K562 (cell line): ENCODE results near the gene BST1. TPM values are rescaled to one million over a fixed set of nuclear protein-coding genes. Genes with fewer than 3 reads are reported as not detected.

ENCODE experiments used
- ATAC-seq: fragments of 200-7000 bp; cut with Tn5 transposase; 3 replicates; pipeline ENCODE4 v1.9.1; 2020; ENCODE audit warnings: moderate library complexity
- BruUV-seq: library from RNA; stranded (reverse); fragments of 400-500 nt; replicated peaks from 2 replicates; lab custom pipeline; 2021; lab: Mats Ljungman, UMichigan
- CTCF ChIA-PET: fragments of 300-600 bp; formaldehyde crosslinking; extraction: SDS; loops from one replicate; lab custom pipeline; 2021; ENCODE audit warnings: low intra/inter-chr PET ratio; lab: Yijun Ruan, JAX
- POLR2A ChIA-PET: fragments of 300-600, 350-650 bp; sonication (Branson Sonifier 250); formaldehyde crosslinking; extraction: SDS; loops from one replicate; lab custom pipeline; 2021; ENCODE audit warnings: antibody characterized with exemption, inconsistent platforms; lab: Yijun Ruan, JAX
- DNase-seq, 4 experiments: peaks; one replicate each; pipeline versions ENCODE4 v3.0.0 to v3.0.0-alpha.2; 2011 to 2018; ENCODE audit warnings: low spot score in 3 of 4, mixed read lengths in 3 of 4; ENCODE audit errors: extremely low read depth in 1 of 4
- FAIRE-seq: peaks from 2 replicates; lab custom pipeline; 2011; peaks lifted over from hg19 to GRCh38; lab: Jason Lieb, UNC
- H2AFZ ChIP-seq: 2 replicates; pipeline ENCODE4 v1.6.0; 2011; ENCODE audit warnings: low read depth, low read length, control low read depth, inconsistent platforms
- H3K27ac ChIP-seq: fragments of 200-600 bp; 3 replicates; pipeline ENCODE4 v1.8.0; 2011; ENCODE audit warnings: low read depth, mild to moderate bottlenecking, control low read depth, inconsistent platforms, low read length, moderate library complexity, mixed read lengths; ENCODE audit errors: extremely low read depth
- H3K27me3 ChIP-seq, 2 experiments: fragments of 300-600 bp in 1 of 2; 2 replicates in 1 of 2; 3 replicates in 1 of 2; pipeline versions ENCODE4 v1.6.0 to v1.8.0; 2011; ENCODE audit warnings: inconsistent platforms in 2 of 2, low read length in 2 of 2, mild to moderate bottlenecking in 1 of 2, mixed read lengths in 1 of 2, moderate library complexity in 1 of 2; ENCODE audit not compliant: control insufficient read depth in 2 of 2, insufficient read depth in 2 of 2
- H3K36me3 ChIP-seq: fragments of 300-600 bp; 3 replicates; pipeline ENCODE4 v1.8.0; 2011; ENCODE audit warnings: mild to moderate bottlenecking, low read length, inconsistent platforms; ENCODE audit not compliant: control insufficient read depth, insufficient read depth
- H3K4me1 ChIP-seq, 2 experiments: fragments of 200-600 bp in 1 of 2; replicated peaks in 1 of 2; 2 replicates in 1 of 2; 3 replicates in 1 of 2; pipeline versions ENCODE4 v1.5.1 to v1.8.0; 2011; ENCODE audit warnings: inconsistent platforms in 2 of 2, low read length in 2 of 2, mild to moderate bottlenecking in 1 of 2, mixed read lengths in 1 of 2, moderate library complexity in 1 of 2; ENCODE audit not compliant: control insufficient read depth in 2 of 2, insufficient read depth in 2 of 2
- H3K4me2 ChIP-seq: 2 replicates; pipeline ENCODE4 v1.6.1; 2011; ENCODE audit warnings: low read length, control low read depth, inconsistent platforms, mixed read lengths; ENCODE audit not compliant: insufficient read depth
- H3K4me3 ChIP-seq: fragments of 200-600 bp; sonication (generic), shearing (Covaris generic); 2 replicates; pipeline ENCODE4 v1.5.1; 2016; ENCODE audit warnings: control low read depth, inconsistent platforms
- H3K79me2 ChIP-seq: fragments of 200-600 bp; 3 replicates; pipeline ENCODE4 v1.8.0; 2011; ENCODE audit warnings: low read length, inconsistent platforms; ENCODE audit not compliant: control insufficient read depth, insufficient read depth
- H3K9ac ChIP-seq, 2 experiments: 2 replicates each; pipeline versions ENCODE4 v1.6.0 to v1.6.1; 2011; ENCODE audit warnings: low read depth in 2 of 2, low read length in 2 of 2, control low read depth in 1 of 2, inconsistent platforms in 1 of 2, mild to moderate bottlenecking in 1 of 2, mixed read lengths in 1 of 2; ENCODE audit not compliant: insufficient read depth in 1 of 2
- H3K9me1 ChIP-seq: one replicate; pipeline ENCODE4 v1.6.0; 2011; ENCODE audit warnings: inconsistent platforms, mild to moderate bottlenecking, low read length, moderate library complexity; ENCODE audit not compliant: control insufficient read depth, insufficient read depth
- H3K9me3 ChIP-seq: replicated peaks from 2 replicates; pipeline ENCODE4 v1.5.1; 2011; ENCODE audit warnings: low read depth, low read length, inconsistent platforms; ENCODE audit not compliant: control insufficient read depth, insufficient read depth
- H4K20me1 ChIP-seq: replicated peaks from 2 replicates; pipeline ENCODE4 v1.6.1; 2011; ENCODE audit warnings: low read length, inconsistent platforms, mixed read lengths; ENCODE audit not compliant: control insufficient read depth, insufficient read depth
- ELF2 ChIP-seq: fragments of 250-450 bp; sonication (Bioruptor Pico); IDR thresholded peaks from 2 replicates; pipeline ENCODE4 v1.5.0; 2021; ENCODE audit warnings: mild to moderate bottlenecking
- FIP1L1 ChIP-seq: fragments of 200-400 bp; formaldehyde crosslinking; IDR thresholded peaks from 2 replicates; pipeline ENCODE4 v1.6.1; 2018; ENCODE audit warnings: mild to moderate bottlenecking, low read depth, low read length; ENCODE audit not compliant: poor library complexity, severe bottlenecking
- HDAC3 ChIP-seq: fragments of 450-650 bp; IDR thresholded peaks from 2 replicates; pipeline ENCODE4 v1.6.1; 2018; ENCODE audit warnings: borderline replicate concordance, mild to moderate bottlenecking, moderate library complexity; ENCODE audit not compliant: partially characterized antibody
- HMGN3 ChIP-seq: IDR thresholded peaks from 2 replicates; pipeline ENCODE4 v1.6.1; 2011; ENCODE audit warnings: borderline replicate concordance, low read depth, mild to moderate bottlenecking, mixed read lengths, low read length; ENCODE audit not compliant: insufficient read length; ENCODE audit errors: extremely low read depth
- HOMEZ ChIP-seq: fragments of 250-450 bp; sonication (Bioruptor Pico); IDR thresholded peaks from 2 replicates; pipeline ENCODE4 v1.4.0; 2020; ENCODE audit warnings: mild to moderate bottlenecking, moderate library complexity
- MTA3 ChIP-seq: fragments of 450-650 bp; formaldehyde crosslinking; IDR thresholded peaks from 2 replicates; pipeline ENCODE4 v1.6.1; 2017; ENCODE audit warnings: mild to moderate bottlenecking, borderline replicate concordance
- PHB ChIP-seq: fragments of 250-450 bp; sonication (Bioruptor Pico); IDR thresholded peaks from 2 replicates; pipeline ENCODE4 v1.5.0; 2021
- RBFOX2 ChIP-seq: fragments of 200-400 bp; formaldehyde crosslinking; IDR thresholded peaks from 2 replicates; pipeline ENCODE4 v1.6.1; 2017; ENCODE audit warnings: low read depth, mild to moderate bottlenecking, low read length, moderate library complexity
- RFX5 ChIP-seq: IDR thresholded peaks from 2 replicates; pipeline ENCODE4 v1.6.1; 2011; ENCODE audit warnings: low read depth, mild to moderate bottlenecking, improper control_type of control experiment, low read length
- SIN3A ChIP-seq, 2 experiments: fragments of 150-350 bp in 1 of 2; IDR thresholded peaks; 2 replicates each; pipeline ENCODE4 v1.6.1; 2011 to 2016; ENCODE audit warnings: borderline replicate concordance in 2 of 2, low read depth in 2 of 2, low read length in 2 of 2, mild to moderate bottlenecking in 2 of 2, moderate library complexity in 2 of 2; ENCODE audit not compliant: control insufficient read depth in 1 of 2
- SMARCB1 ChIP-seq: IDR thresholded peaks from 2 replicates; pipeline ENCODE4 v1.6.1; 2011; ENCODE audit warnings: improper control_type of control experiment, low read depth; ENCODE audit not compliant: insufficient read length
- SP1 ChIP-seq: sonication (generic); formaldehyde crosslinking; IDR thresholded peaks from 2 replicates; pipeline ENCODE4 v1.8.1; 2022; ENCODE audit warnings: mild to moderate bottlenecking, missing genetic modification reagents
- STAG1 ChIP-seq: sonication (generic); formaldehyde crosslinking; IDR thresholded peaks from 2 replicates; pipeline ENCODE4 v1.5.0; 2020; ENCODE audit warnings: missing genetic modification reagents, borderline replicate concordance
- WHSC1 ChIP-seq: IDR thresholded peaks from one replicate; pipeline ENCODE4 v1.6.1; 2012; ENCODE audit warnings: low read length, control low read depth, inconsistent platforms
- ZNF586 ChIP-seq: fragments of 450-650 bp; formaldehyde crosslinking; conservative IDR thresholded peaks from 2 replicates; pipeline ENCODE4 v1.4.0; 2020; ENCODE audit warnings: mild to moderate bottlenecking, moderate library complexity
- ZNF717 ChIP-seq: fragments of 250-450 bp; sonication (Bioruptor Pico); IDR thresholded peaks from 2 replicates; pipeline ENCODE4 v1.5.0; 2021
- ZNF766 ChIP-seq: fragments of 200-800 bp; sonication (Bioruptor generic); conservative IDR thresholded peaks from 2 replicates; pipeline ENCODE4 v1.6.1; 2016; ENCODE audit warnings: missing genetic modification characterization, missing compliant biosample characterization
- WGBS: fragments of 100-300 bp; shearing (Covaris generic); methylation state at CpG from one replicate; pipeline ENCODE4 v1.1.6; 2016; ENCODE audit warnings: low coverage, mixed read lengths; ENCODE audit not compliant: insufficient coverage; ENCODE audit errors: missing lambda C conversion rate; 5-methylcytosine and 5-hydroxymethylcytosine counted together
- in situ Hi-C: fragments of 300-500 bp; cut with MboI; formaldehyde crosslinking; loops from 4 replicates; pipeline ENCODE4 v1.15.0; 2018; ENCODE audit warnings: inconsistent platforms, mixed read lengths
- intact Hi-C: fragments of 100-400 bp; cut with micrococcal nuclease; formaldehyde crosslinking; loops from 2 replicates; pipeline ENCODE4 v1.14.2; 2022
- polyA plus RNA-seq, 8 experiments: library from polyadenylated mRNA; depleted of rRNA in 4 of 8; stranded (reverse) in 5 of 8; unstranded in 3 of 8; fragments of >200 nt; fragmentation: Nextera tagmentation in 2 of 8; fragmentation: Illumina TruSeq in 1 of 8; extraction: Ambion mirVana in 2 of 8; extraction: Trizol in 1 of 8; gene quantifications; 2 replicates each; pipeline versions ENCODE4 v1.2.1 to v1.2.3, GENCODE V29; 2011 to 2014; ENCODE audit warnings: inconsistent platforms in 1 of 8, missing spikeins in 1 of 8
- total RNA-seq, 7 experiments: library from RNA; depleted of rRNA in 6 of 7; stranded (reverse); fragments of >200 nt in 6 of 7; fragmentation: Illumina TruSeq in 2 of 7; extraction: Trizol in 2 of 7; gene quantifications; 2 replicates each; pipeline versions ENCODE4 v1.2.1 to v1.2.3, GENCODE V29; 2011 to 2021; ENCODE audit warnings: low replicate concordance in 1 of 7

BST1 gene
- total and polyA plus RNA-seq, 9 of the 15 experiments (the other 6 are each of a cell fraction or from before 2014, with no cell fraction given), result 0.04 to 0.38 (median 0.07) TPM; not detected in 6

GRCh38 chr4:15654593-15655222 lies 48.2 kb upstream of the BST1 start (continued):
- peak in 1 of 2 experiments; percentile 9; a peak in 1 of 4 replicates for TF ChIP-seq SIN3A (IDR thresholded peaks at IDR 0.05; ENCODE audit: borderline replicate concordance in 2 of 2, control insufficient read depth in 1 of 2, low read depth in 2 of 2, low read length in 2 of 2)
- TF ChIP-seq HOMEZ, result no peak
- TF ChIP-seq MTA3, result peak; percentile 9; the same call in 1 of the 2 replicates
- TF ChIP-seq, all 486 proteins: peak for 30

- TSS peak; percentile 86 for BruUV-seq
- peak; percentile 88 to 97 (median 96) for DNase-seq
- POLR2A ChIA-PET, result interaction anchor here (0.6 to 1.3 kb wide), 2 partner anchors 11 to 20 kb away, joined by 3 read pairs; no protein-coding TSS in a partner anchor
- TF ChIP-seq FIP1L1 (peak; percentile 9), ZNF717 (CRISPR knock-in tag) (no peak), HMGN3 (peak; percentile 27), ZNF766 (peak; percentile 81), WHSC1 (no peak), ZNF586 (no peak), ELF2 (CRISPR knock-in tag) (0 out of 2 replicates have a peak, but pooled peaks have one; percentile 17), PHB (CRISPR knock-in tag) (no peak), SP1 (no peak), SMARCB1 (no peak), RFX5 (no peak), RBFOX2 (peak; percentile 83), STAG1 (CRISPR knock-in tag) (no peak), HDAC3 (no peak)
Observed at GRCh38 chr4:15655223-15656037, 47.4 kb upstream of the BST1 start, which contains the start of gene FBXL5. Gene FBXL5, minus strand, starts transcription at chr4:15655357. Its CDS starts 70 bp downstream, at chr4:15655287.

More at GRCh38 chr4:15655223-15656037, 47.4 kb upstream of the BST1 start, which contains the start of gene FBXL5:
- ATAC-seq (peak; percentile 49), FAIRE-seq (no peak)
- Histone ChIP-seq H4K20me1 (no peaks in the 10 kb centered on the region), H3K9me3 (0 out of 2 replicates have a peak, but pooled peaks cover 3% of the 10 kb centered on the region), H3K4me1 (peaks cover 13 to 16% of the 10 kb centered on the region in 2 experiments), H3K79me2 (peaks cover 44% of the 10 kb centered on the region), H3K4me3 (peak within 1 kb of the TSS; percentile 84), H3K4me2 (peak within 1 kb of the TSS; percentile 82), H3K9me1 (no peaks in the 10 kb centered on the region), H3K27me3 (no peaks in the 10 kb centered on the region), H3K27ac (peak within 1 kb of the TSS; percentile 98), H2AFZ (peak within 1 kb of the TSS; percentile 97), H3K9ac (peak within 1 kb of the TSS; percentile 82 to 95), H3K36me3 (peaks cover 7% of the 10 kb centered on the region; the same call in 1 of the 3 replicates)
- CTCF ChIA-PET, result interaction anchor here (0.6 kb wide), 1 partner anchor 151 kb away, joined by 4 read pairs; no protein-coding TSS in a partner anchor
- 12% methylated on average over 58 of the region's 85 CpGs for WGBS
- intact Hi-C loops, result loop anchor here (10.0 kb wide), 2 partner anchors 421 to 651 kb away; partner anchors contain the start of gene CPEB2
- in situ Hi-C loops, result loop anchor here (25.0 kb wide), 1 partner anchor 643 kb away; the partner anchor contains the start of gene CPEB2
